OCI-LY3 (cell line): ENCODE results near the gene KRT15.

Experiments
- H2AFZ ChIP-seq: fragments of 200-600, 300-600 bp; shearing (Covaris generic); 2 replicates; pipeline ENCODE4 v1.6.0; 2014; ENCODE audit warnings: antibody characterized with exemption, low read depth, low read length
- H3K27ac ChIP-seq: fragments of 200-600, 300-600 bp; sonication (generic); 2 replicates; pipeline ENCODE4 v1.5.1; 2014; ENCODE audit warnings: mild to moderate bottlenecking, low read length, moderate library complexity, mixed read lengths
- H3K27me3 ChIP-seq: fragments of 200-600, 300-600 bp; sonication (generic); 2 replicates; pipeline ENCODE4 v1.6.1; 2014; ENCODE audit warnings: low read depth, low read length, mixed read lengths
- H3K36me3 ChIP-seq: fragments of 200-600, 300-600 bp; sonication (generic); replicated peaks from 2 replicates; pipeline ENCODE3; 2014; ENCODE audit warnings: low read depth, low read length, mixed read lengths
- H3K4me1 ChIP-seq: fragments of 300-600, 200-600 bp; sonication (generic); 2 replicates; pipeline ENCODE4 v1.6.1; 2014; ENCODE audit warnings: low read length, mixed read lengths
- H3K4me2 ChIP-seq: fragments of 200-600, 300-600 bp; sonication (generic); 2 replicates; pipeline ENCODE4 v1.6.1; 2014; ENCODE audit warnings: low read length, mixed read lengths
- H3K4me3 ChIP-seq: fragments of 300-600, 200-600 bp; sonication (generic); 2 replicates; pipeline ENCODE4 v1.5.1; 2014; ENCODE audit warnings: antibody characterized with exemption, mild to moderate bottlenecking, low read length, moderate library complexity
- H3K79me2 ChIP-seq: fragments of 300-600, 200-600 bp; shearing (Covaris generic); 2 replicates; pipeline ENCODE4 v1.6.1; 2014; ENCODE audit warnings: mild to moderate bottlenecking, low read length, mixed read lengths
- H3K9ac ChIP-seq: fragments of 300-600, 200-600 bp; shearing (Covaris generic); 2 replicates; pipeline ENCODE4 v1.6.0; 2014; ENCODE audit warnings: mild to moderate bottlenecking, low read length, moderate library complexity
- H3K9me3 ChIP-seq: fragments of 200-600, 300-600 bp; shearing (Covaris generic); 2 replicates; pipeline ENCODE4 v1.6.1; 2014; ENCODE audit warnings: low read length, mixed read lengths; ENCODE audit not compliant: insufficient read depth
- H4K20me1 ChIP-seq: fragments of 200-600, 300-600 bp; sonication (generic); 2 replicates; pipeline ENCODE4 v1.6.1; 2016; ENCODE audit warnings: low read length, mixed read lengths; ENCODE audit not compliant: insufficient read depth
- EZH2phosphoT487 ChIP-seq: fragments of 200-600 bp; shearing (Covaris generic); IDR thresholded peaks from 2 replicates; pipeline ENCODE4 v1.6.1; 2018; ENCODE audit warnings: antibody characterized with exemption, mixed run types, low read depth
- TF ChIP-seq, protein P1 (sequence below): fragments of 200-600, 300-600 bp; sonication (generic); IDR thresholded peaks from 2 replicates; pipeline ENCODE4 v1.5.1; 2014; ENCODE audit warnings: antibody characterized with exemption, low read length, low read depth

Gene KRT15

DNA sequence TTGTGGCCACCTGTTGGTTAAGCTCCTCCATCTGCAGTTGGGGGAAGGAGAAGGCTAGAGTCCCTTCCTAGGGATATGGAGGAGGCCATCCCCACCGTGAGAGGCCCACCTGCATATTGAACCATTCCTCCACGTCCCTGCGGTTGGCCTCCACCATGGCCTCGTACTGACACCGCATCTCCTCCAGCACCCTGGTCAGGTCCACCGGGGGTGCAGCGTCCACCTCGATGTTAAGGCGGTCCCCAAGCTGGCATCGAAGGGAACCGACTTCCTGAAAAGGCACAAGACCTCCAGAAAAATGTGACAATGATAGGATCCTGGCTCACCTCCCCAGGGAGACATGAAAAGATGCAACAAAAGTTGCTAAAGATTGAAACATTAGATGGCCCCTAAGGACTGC is 54.5 kb downstream of the KRT15 start:
- Histone ChIP-seq H3K27ac (no peak overlapping the region), H2AFZ (no peak overlapping the region), H3K4me2 (no peak overlapping the region), H3K36me3 (no peaks in the 10 kb centered on the region), H3K9ac (no peak overlapping the region), H3K27me3 (peaks cover 3% of the 10 kb centered on the region; the same call in 1 of the 2 replicates), H3K9me3 (no peaks in the 10 kb centered on the region), H4K20me1 (no peaks in the 10 kb centered on the region), H3K4me3 (no peak overlapping the region), H3K79me2 (no peaks in the 10 kb centered on the region), H3K4me1 (no peaks in the 10 kb centered on the region)
- TF ChIP-seq EZH2phosphoT487: no peak
- TF ChIP-seq, protein P1, sequence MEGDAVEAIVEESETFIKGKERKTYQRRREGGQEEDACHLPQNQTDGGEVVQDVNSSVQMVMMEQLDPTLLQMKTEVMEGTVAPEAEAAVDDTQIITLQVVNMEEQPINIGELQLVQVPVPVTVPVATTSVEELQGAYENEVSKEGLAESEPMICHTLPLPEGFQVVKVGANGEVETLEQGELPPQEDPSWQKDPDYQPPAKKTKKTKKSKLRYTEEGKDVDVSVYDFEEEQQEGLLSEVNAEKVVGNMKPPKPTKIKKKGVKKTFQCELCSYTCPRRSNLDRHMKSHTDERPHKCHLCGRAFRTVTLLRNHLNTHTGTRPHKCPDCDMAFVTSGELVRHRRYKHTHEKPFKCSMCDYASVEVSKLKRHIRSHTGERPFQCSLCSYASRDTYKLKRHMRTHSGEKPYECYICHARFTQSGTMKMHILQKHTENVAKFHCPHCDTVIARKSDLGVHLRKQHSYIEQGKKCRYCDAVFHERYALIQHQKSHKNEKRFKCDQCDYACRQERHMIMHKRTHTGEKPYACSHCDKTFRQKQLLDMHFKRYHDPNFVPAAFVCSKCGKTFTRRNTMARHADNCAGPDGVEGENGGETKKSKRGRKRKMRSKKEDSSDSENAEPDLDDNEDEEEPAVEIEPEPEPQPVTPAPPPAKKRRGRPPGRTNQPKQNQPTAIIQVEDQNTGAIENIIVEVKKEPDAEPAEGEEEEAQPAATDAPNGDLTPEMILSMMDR: no peak

DNA sequence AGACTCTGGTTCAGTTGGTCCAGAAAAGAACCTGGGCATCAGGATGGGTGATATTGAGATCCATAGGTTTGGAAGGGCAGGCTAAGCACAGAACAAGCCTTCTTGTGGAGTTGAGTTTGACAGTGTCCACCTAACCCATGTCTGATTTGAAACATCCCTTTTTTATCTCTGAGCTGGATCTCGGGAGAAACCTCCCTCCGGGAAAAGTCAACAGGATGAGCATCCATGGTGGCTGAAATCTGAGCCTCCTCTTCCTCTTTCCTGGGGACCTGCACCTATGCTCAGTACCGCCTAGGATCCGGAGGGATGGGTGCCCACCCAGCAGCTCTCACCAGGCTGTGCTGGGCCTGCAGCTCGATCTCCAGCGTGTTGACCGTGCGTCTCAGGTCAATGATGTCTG is 54.9 kb downstream of the KRT15 start:
- Histone ChIP-seq H3K4me3 (no peak overlapping the region), H3K27me3 (peaks cover 3% of the 10 kb centered on the region; the same call in 1 of the 2 replicates), H3K36me3 (no peaks in the 10 kb centered on the region), H3K4me2 (no peak overlapping the region), H3K79me2 (no peaks in the 10 kb centered on the region), H3K4me1 (no peaks in the 10 kb centered on the region), H3K27ac (no peak overlapping the region), H3K9ac (no peak overlapping the region), H2AFZ (no peak overlapping the region), H4K20me1 (no peaks in the 10 kb centered on the region), H3K9me3 (no peaks in the 10 kb centered on the region)
- no peak for TF ChIP-seq EZH2phosphoT487
- TF ChIP-seq, protein P1: no peak
